Raji (cell line): Measurements from ENCODE around the gene NIPSNAP2.

ENCODE experiments used
- POLR2A ChIP-seq: IDR thresholded peaks from 2 replicates; pipeline ENCODE4 v1.6.1; 2011; ENCODE audit warnings: low read depth, low read length, control low read depth; ENCODE audit not compliant: insufficient read depth

The NIPSNAP2 gene

DNA sequence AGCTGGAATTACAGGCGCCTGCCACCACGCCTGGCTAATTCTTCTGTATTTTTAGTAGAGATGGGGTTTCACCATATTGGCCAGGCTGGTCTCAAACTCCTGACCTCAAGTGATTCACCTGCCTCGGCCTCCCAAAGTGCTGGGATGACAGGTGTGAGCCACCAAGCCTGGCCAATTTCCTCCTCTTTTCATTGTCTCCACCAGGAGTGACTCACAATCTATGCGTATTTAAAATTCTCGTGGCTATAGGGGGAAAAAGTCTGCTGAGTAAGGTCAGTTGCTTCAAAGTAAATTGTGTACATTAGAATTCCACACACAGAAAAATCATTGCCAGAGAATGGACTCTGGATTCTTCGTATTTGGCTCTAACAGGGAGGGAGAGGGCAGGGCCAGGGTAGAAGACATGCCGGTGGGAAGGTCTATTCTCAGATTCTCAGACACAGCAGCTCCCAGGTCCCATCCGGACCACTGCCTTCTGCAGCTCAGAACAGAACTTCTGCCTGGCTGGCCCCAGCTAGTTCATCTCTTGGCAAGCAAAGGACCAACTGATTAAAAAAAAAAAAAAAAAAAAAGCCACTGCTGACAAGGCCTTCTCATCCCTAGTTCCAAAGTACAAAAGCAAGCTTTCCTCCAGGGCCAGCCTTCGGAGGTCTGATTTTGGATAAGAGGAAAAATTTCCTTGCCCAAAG lies 64.7 kb downstream of the NIPSNAP2 start:
- TF ChIP-seq POLR2A, result no peak

DNA sequence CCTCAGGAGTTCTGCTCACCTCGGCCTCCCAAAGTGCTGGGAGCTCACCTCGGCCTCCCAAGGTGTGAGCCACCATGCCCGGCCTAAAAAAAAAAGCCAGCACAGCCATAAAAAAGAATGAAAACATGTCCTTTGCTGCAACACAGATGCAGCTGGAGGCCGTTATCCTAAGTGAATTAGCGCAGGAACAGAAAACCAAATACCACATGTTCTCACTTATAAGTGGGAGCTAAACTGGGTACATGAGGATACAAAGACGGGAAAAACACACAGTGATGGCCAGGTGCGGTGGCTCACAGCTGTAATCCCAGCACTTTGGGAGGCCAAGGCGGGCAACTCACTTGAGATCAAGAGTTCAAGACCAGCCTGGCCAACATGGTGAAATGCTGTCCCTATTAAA lies 66.0 kb downstream of the NIPSNAP2 start:
- TF ChIP-seq POLR2A, result no peak

DNA sequence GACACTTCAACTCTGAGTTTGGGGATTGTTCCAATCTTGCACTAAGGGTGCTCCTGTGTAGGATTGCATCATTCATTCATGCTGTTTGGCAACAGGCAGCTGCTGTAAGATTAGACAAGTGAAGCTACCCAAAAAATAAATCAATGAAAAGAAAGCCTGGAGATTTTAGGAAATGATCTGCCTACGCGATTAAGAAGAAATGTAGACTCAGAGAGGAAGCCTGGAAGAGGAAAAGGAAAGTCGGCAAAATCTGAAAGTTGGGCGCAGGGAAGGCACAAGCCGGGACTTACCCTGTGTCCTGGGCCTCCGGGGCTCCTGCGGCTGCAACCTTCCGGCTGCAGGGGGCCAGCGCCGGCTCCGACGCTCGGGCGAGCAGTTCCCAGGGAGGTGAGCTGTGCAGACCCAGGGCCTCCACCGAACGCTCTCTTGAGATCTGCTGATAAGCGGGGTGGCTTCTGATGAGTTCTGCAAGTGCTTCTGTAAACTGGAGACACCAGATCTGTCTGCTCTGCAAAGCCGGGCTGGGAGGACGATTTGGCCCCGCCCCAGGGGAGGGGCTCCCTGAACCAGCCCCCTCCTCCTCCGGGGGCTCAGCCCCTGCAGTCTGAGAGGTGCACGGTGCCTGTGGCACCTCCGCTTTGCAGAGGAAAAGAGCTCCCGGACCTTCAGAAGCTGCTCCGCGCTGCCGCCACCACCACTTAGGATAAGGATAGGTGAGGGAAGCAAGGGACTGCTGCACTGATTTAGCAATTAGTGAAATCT lies 69.5 kb downstream of the NIPSNAP2 start:
- TF ChIP-seq POLR2A, result no peak

DNA sequence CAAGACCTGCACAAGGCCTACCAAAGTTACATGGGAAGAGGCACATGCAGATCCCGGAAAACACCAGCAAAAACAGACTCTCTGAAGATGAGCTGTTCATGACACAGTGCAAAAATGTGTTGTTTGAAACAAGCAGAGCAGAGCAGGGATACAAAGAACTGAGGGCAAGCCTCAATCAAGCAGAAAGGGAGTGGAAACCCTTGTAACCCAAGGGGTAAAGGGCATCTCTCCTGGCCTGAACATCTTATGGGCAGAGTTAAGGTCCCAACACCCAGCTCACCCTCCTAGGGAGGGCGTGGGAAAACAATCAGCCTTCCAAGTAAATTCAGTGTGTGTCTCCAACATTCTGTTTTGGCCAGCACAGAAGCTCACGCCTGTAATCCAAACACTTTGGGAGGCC lies 76.3 kb downstream of the NIPSNAP2 start:
- TF ChIP-seq POLR2A, result no peak

DNA sequence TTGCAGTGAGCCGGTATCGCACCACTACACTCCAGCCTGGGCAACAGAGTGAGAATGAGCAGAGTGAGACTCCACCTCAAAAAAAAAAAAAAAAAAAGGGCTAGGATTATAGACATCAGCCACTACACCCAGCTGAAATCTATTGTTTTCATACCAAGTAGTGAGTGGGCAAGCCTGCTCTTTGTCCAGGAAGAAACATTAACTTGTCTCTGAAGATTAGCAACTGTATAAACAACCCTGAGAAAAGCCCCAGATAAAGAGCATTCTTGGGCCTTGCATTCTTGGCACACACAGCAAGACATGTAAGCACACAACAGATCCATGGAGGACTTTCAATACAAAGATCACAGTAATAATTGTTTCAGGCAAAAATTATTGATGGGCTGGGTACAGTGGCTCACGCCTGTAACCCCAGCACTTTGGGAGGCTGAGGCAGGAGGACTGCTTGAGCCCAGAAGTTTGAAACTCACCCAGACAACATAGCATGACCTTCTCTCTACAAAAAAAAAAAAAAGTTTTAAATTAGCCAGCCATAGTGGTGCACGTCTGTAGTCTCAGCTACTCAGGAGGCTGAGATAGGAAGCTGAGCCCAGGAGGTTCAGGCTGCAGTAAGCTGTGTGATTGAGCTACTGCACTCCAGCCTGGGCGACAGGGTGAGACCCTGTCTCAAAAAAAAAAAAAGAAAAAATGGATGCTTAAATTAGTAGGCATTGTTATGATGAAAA lies 82.5 kb downstream of the NIPSNAP2 start:
- no peak for TF ChIP-seq POLR2A

DNA sequence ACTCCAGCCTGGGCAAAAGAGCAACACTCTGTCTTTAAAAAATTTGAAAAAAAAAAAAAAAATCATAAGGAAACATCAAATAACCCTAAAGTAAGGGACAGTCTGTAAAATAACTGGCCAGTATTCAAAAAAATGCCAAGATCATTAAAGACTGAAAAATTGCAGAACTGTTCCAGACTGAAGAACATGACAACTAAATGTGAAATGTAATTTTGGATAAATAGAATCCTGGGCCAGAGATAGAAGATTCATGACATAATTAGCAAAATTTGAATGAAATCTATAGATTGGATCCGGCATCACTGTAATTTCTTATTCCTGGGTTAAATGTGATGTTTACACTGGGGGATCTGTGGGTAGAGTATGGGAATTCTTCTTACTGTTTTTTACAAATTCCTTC lies 83.9 kb downstream of the NIPSNAP2 start:
- TF ChIP-seq POLR2A, result no peak
